ENCODE results near the gene MRPL49. TPM values are rescaled to one million over a fixed set of nuclear protein-coding genes. Genes with fewer than 3 reads are reported as not detected.

Gene MRPL49
- total RNA-seq, 1 experiment from 2014 or later = 55.9 TPM

DNA sequence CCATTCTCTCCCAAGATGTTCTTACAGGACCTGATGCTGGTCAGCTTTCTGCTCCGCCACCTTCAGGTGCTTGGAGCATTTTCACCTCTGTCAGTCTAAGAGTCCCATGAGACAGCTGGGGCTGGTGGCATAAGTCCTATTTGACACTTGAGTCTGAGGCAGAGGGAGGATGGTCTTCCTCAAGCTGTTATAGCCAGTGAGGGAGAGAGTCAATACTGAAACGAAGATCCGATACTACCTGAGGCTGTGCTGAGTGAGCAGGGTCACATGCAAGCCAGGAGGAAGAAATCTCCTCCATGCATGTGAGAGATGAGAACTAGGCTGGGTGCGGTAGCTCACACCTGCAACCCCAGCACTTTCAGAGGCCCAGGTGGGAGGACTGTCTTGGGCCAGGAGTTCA lies 32.5 kb upstream of the MRPL49 start (continued):
- TF ChIP-seq, protein P1, sequence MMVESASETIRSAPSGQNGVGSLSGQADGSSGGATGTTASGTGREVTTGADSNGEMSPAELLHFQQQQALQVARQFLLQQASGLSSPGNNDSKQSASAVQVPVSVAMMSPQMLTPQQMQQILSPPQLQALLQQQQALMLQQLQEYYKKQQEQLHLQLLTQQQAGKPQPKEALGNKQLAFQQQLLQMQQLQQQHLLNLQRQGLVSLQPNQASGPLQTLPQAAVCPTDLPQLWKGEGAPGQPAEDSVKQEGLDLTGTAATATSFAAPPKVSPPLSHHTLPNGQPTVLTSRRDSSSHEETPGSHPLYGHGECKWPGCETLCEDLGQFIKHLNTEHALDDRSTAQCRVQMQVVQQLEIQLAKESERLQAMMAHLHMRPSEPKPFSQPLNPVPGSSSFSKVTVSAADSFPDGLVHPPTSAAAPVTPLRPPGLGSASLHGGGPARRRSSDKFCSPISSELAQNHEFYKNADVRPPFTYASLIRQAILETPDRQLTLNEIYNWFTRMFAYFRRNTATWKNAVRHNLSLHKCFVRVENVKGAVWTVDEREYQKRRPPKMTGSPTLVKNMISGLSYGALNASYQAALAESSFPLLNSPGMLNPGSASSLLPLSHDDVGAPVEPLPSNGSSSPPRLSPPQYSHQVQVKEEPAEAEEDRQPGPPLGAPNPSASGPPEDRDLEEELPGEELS (CRISPR knock-in tag; IDR thresholded peaks at IDR 0.05) = no peak
- TF ChIP-seq MYBL2 (CRISPR knock-in tag; IDR thresholded peaks at IDR 0.05) = no peak
- TF ChIP-seq, protein P2, sequence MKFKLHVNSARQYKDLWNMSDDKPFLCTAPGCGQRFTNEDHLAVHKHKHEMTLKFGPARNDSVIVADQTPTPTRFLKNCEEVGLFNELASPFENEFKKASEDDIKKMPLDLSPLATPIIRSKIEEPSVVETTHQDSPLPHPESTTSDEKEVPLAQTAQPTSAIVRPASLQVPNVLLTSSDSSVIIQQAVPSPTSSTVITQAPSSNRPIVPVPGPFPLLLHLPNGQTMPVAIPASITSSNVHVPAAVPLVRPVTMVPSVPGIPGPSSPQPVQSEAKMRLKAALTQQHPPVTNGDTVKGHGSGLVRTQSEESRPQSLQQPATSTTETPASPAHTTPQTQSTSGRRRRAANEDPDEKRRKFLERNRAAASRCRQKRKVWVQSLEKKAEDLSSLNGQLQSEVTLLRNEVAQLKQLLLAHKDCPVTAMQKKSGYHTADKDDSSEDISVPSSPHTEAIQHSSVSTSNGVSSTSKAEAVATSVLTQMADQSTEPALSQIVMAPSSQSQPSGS (CRISPR knock-in tag; IDR thresholded peaks at IDR 0.05; ENCODE audit: borderline replicate concordance, low read depth) = no peak

DNA sequence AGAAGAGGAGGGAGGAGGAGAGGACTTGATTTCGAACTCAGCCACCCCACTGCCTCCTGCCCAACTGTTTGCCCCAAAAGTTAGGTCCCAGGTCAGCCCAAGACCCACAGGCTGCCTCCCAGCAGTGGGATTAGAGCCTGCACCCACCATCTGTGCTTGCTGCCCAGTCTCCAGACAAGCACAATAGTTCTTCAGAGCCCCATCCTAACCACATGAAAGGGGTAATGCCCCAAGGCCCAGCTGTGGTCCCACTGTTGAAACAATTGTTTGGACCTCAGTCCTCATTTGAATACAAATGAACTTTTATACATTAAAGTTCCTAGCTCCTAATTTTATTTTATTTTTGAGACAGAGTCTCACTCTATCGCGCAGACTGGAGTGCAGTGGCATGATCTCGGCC lies 31.5 kb upstream of the MRPL49 start:
- ChIA-PET CTCF (interaction anchor here (0.6 to 2.7 kb wide), 4 partner anchors 20 to 242 kb away, joined by 6 to 11 read pairs (median 7); partner anchors contain the start of gene ARL2), POLR2A (no interaction called here)
- ATAC-seq (no peak), DNase-seq (ENCODE audit: low spot score) (no peak)
- H3K9me3 Mint-ChIP-seq = no peaks in the 10 kb centered on the region
- H3K4me3 Mint-ChIP-seq = no peak overlapping the region
- peaks cover under 1% of the 10 kb centered on the region for H3K4me1 Mint-ChIP-seq
- no peaks in the 10 kb centered on the region for H3K27me3 Mint-ChIP-seq (ENCODE audit: low read depth)
- no peak overlapping the region for H3K27ac Mint-ChIP-seq
- no peak for TF ChIP-seq JAZF1 (CRISPR knock-in tag; IDR thresholded peaks at IDR 0.05)
- TF ChIP-seq, protein P3, sequence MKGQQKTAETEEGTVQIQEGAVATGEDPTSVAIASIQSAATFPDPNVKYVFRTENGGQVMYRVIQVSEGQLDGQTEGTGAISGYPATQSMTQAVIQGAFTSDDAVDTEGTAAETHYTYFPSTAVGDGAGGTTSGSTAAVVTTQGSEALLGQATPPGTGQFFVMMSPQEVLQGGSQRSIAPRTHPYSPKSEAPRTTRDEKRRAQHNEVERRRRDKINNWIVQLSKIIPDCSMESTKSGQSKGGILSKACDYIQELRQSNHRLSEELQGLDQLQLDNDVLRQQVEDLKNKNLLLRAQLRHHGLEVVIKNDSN (CRISPR knock-in tag; IDR thresholded peaks at IDR 0.05) = no peak
- TF ChIP-seq, protein P4, sequence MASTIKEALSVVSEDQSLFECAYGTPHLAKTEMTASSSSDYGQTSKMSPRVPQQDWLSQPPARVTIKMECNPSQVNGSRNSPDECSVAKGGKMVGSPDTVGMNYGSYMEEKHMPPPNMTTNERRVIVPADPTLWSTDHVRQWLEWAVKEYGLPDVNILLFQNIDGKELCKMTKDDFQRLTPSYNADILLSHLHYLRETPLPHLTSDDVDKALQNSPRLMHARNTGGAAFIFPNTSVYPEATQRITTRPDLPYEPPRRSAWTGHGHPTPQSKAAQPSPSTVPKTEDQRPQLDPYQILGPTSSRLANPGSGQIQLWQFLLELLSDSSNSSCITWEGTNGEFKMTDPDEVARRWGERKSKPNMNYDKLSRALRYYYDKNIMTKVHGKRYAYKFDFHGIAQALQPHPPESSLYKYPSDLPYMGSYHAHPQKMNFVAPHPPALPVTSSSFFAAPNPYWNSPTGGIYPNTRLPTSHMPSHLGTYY (CRISPR knock-in tag; IDR thresholded peaks at IDR 0.05) = no peak
- TF ChIP-seq SP1 (CRISPR knock-in tag; conservative IDR thresholded peaks at IDR 0.05) = no peak
- TF ChIP-seq KAT7 (CRISPR knock-in tag; IDR thresholded peaks at IDR 0.05; ENCODE audit: borderline replicate concordance) = no peak
- no peak for TF ChIP-seq CREM (CRISPR knock-in tag; IDR thresholded peaks at IDR 0.05)
- TF ChIP-seq ZBTB21 (CRISPR knock-in tag; IDR thresholded peaks at IDR 0.05; ENCODE audit: borderline replicate concordance) = no peak
- TF ChIP-seq, protein P5, sequence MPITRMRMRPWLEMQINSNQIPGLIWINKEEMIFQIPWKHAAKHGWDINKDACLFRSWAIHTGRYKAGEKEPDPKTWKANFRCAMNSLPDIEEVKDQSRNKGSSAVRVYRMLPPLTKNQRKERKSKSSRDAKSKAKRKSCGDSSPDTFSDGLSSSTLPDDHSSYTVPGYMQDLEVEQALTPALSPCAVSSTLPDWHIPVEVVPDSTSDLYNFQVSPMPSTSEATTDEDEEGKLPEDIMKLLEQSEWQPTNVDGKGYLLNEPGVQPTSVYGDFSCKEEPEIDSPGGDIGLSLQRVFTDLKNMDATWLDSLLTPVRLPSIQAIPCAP (CRISPR knock-in tag; IDR thresholded peaks at IDR 0.05) = no peak
- TF ChIP-seq GRHL2 (CRISPR knock-in tag; IDR thresholded peaks at IDR 0.05; ENCODE audit: insufficient replicate concordance, severe bottlenecking) = no peak
- TF ChIP-seq NR2C2 (CRISPR knock-in tag; IDR thresholded peaks at IDR 0.05) = no peak
- TF ChIP-seq, protein P6, sequence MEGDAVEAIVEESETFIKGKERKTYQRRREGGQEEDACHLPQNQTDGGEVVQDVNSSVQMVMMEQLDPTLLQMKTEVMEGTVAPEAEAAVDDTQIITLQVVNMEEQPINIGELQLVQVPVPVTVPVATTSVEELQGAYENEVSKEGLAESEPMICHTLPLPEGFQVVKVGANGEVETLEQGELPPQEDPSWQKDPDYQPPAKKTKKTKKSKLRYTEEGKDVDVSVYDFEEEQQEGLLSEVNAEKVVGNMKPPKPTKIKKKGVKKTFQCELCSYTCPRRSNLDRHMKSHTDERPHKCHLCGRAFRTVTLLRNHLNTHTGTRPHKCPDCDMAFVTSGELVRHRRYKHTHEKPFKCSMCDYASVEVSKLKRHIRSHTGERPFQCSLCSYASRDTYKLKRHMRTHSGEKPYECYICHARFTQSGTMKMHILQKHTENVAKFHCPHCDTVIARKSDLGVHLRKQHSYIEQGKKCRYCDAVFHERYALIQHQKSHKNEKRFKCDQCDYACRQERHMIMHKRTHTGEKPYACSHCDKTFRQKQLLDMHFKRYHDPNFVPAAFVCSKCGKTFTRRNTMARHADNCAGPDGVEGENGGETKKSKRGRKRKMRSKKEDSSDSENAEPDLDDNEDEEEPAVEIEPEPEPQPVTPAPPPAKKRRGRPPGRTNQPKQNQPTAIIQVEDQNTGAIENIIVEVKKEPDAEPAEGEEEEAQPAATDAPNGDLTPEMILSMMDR (IDR thresholded peaks at IDR 0.05) = no peak
- TF ChIP-seq FOXK1 (CRISPR knock-in tag; IDR thresholded peaks at IDR 0.05) = no peak
- TF ChIP-seq, protein P7, sequence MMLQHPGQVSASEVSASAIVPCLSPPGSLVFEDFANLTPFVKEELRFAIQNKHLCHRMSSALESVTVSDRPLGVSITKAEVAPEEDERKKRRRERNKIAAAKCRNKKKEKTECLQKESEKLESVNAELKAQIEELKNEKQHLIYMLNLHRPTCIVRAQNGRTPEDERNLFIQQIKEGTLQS (CRISPR knock-in tag; conservative IDR thresholded peaks at IDR 0.05) = no peak
- TF ChIP-seq, protein P8, sequence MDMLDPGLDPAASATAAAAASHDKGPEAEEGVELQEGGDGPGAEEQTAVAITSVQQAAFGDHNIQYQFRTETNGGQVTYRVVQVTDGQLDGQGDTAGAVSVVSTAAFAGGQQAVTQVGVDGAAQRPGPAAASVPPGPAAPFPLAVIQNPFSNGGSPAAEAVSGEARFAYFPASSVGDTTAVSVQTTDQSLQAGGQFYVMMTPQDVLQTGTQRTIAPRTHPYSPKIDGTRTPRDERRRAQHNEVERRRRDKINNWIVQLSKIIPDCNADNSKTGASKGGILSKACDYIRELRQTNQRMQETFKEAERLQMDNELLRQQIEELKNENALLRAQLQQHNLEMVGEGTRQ (CRISPR knock-in tag; IDR thresholded peaks at IDR 0.05) = no peak
- TF ChIP-seq JUN (CRISPR knock-in tag; IDR thresholded peaks at IDR 0.05) = no peak
- TF ChIP-seq NFE2L1 (CRISPR knock-in tag; IDR thresholded peaks at IDR 0.05) = no peak
- H3K36me3 Mint-ChIP-seq = peaks cover 2% of the 10 kb centered on the region

Measured in WTC11 (cell line).